GM18858 (cell line): ENCODE data around the gene CIT.
A peak's percentile ranks its signal among the peaks of the same experiment; 100 is the strongest.
"Not testable (repeated sequence)": the region's sequence is repeated elsewhere in the genome, so short reads cannot be mapped to it uniquely, and the experiment has no call there.

ENCODE experiments used
- ATAC-seq: cut with Tn5 transposase; IDR thresholded peaks from one replicate; pipeline ENCODE4 v1.9.1; 2021; ENCODE audit not compliant: unreplicated experiment

Gene CIT, protein sequence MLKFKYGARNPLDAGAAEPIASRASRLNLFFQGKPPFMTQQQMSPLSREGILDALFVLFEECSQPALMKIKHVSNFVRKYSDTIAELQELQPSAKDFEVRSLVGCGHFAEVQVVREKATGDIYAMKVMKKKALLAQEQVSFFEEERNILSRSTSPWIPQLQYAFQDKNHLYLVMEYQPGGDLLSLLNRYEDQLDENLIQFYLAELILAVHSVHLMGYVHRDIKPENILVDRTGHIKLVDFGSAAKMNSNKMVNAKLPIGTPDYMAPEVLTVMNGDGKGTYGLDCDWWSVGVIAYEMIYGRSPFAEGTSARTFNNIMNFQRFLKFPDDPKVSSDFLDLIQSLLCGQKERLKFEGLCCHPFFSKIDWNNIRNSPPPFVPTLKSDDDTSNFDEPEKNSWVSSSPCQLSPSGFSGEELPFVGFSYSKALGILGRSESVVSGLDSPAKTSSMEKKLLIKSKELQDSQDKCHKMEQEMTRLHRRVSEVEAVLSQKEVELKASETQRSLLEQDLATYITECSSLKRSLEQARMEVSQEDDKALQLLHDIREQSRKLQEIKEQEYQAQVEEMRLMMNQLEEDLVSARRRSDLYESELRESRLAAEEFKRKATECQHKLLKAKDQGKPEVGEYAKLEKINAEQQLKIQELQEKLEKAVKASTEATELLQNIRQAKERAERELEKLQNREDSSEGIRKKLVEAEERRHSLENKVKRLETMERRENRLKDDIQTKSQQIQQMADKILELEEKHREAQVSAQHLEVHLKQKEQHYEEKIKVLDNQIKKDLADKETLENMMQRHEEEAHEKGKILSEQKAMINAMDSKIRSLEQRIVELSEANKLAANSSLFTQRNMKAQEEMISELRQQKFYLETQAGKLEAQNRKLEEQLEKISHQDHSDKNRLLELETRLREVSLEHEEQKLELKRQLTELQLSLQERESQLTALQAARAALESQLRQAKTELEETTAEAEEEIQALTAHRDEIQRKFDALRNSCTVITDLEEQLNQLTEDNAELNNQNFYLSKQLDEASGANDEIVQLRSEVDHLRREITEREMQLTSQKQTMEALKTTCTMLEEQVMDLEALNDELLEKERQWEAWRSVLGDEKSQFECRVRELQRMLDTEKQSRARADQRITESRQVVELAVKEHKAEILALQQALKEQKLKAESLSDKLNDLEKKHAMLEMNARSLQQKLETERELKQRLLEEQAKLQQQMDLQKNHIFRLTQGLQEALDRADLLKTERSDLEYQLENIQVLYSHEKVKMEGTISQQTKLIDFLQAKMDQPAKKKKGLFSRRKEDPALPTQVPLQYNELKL (N-terminal part only)

GRCh38 chr12:119876761-119877638 is at the start of gene CIT:
Gene CIT (minus strand): TSS chr12:119877320. CDS start chr12:119876168, 1,152 bp downstream.
- peak; percentile 97 for ATAC-seq

- ATAC-seq: no peak
Measured at GRCh38 chr12:119925269-119925668, 48.1 kb upstream of the CIT start.

DNA sequence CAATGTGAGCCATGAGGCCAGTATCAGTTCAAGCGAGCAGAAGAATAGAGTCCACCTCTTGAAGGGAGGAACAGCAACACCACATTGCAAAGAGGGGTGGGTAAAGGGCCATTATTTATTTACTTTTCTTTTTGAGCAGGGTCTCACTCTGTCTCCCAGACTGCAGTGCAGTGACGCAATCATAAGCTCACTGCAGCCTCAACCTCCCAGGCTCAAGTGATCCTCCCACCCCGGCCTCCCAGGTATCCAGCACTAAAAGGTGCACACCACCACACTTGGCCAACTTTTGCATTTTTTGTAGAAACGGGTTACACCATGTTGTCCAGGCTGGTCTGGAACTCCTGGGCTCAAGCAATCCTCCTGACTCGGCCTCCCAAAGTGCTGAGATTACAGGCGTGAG is 42.9 kb upstream of the CIT start:
- no peak for ATAC-seq

GRCh38 chr12:119915894-119916510 is 38.9 kb upstream of the CIT start:
- no peak for ATAC-seq

- no peak for ATAC-seq
Measured at GRCh38 chr12:119914666-119915065, 37.5 kb upstream of the CIT start.

DNA sequence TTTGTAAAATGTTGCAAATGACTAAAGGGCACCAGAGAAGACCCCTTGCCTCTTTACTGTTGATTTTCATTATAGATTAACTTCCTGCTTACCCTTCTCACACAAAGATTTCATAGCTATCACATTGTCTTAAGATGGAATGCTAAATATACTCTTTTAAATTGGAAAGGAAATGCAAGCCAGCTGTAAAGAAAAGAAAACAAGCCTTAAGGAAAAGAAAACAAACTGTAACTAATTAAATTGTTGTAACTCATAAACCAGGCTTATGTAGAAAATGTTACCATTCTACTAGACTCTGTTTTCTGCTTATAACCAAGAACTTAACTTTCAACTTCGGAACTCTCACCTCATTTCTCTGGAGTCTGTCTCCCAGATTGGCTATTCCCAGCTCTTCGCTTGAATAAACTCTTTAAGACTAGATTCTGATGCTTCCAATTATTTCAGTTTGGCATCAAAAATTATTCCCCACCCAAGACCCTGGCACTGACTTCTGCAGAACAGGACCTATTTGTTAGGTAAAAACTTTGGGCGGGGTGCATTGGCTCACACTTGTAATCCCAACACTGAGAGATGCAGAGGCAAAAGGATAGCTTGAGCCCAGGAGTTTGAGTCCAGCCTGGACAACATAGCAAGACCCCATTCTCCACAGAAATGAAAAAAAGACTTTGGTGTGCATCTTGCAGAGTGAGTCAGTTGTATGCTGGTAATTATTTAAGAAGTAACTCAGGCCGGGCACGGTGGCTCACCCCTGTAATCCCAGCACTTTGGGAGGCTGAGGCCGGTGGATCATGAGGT is 36.6 kb upstream of the CIT start:
- ATAC-seq: no peak

GRCh38 chr12:119911182-119911581 is 34.1 kb upstream of the CIT start:
- no peak for ATAC-seq

- no peak for ATAC-seq
Measured at GRCh38 chr12:119910586-119910985, 33.5 kb upstream of the CIT start.

- ATAC-seq: no peak
Measured at GRCh38 chr12:119902084-119902509, 25.0 kb upstream of the CIT start.

GRCh38 chr12:119901670-119902069 is 24.6 kb upstream of the CIT start:
- ATAC-seq: no peak

- ATAC-seq: no peak
Measured at GRCh38 chr12:119894916-119895315, 17.8 kb upstream of the CIT start.

- ATAC-seq: not testable (repeated sequence)
Measured at GRCh38 chr12:119892611-119893010, 15.5 kb upstream of the CIT start.

DNA sequence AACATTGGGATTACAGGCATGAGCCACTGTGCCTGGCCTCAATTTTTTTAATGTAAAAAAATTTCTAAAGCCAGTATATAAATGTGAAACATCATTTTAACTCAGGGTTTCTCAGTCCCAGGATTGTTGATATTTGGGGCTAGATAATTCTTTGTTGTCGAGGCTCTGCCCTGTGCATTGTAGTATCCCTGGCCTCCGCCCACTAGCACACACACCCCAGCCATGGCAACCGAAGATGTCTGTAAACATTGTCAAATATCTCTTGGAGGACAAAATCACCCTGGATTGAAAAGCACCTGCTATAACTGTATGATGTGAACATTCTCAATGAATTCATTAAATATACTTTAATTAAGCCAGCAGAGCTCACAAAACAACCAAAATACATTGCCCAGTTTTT is 8.4 kb upstream of the CIT start:
- ATAC-seq: no peak

DNA sequence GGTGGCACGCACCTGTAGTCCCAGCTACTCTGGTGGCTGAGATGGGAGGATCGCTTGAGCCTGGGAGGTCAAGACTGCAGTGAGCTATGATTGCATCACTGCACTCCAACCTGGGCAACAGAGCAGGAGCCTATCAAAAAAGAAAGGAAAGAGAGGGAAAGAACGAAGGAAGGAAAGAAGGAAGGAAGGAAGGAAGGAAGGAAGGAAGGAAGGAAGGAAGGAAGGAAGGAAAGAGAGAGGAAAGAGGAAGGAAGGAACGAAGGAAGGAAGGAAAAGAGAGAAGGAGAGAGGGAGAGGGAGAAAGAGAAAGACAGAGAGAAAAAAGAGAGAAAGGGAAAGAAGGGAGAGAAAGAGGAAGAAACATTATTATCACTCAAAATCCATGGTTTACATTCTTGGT is 6.7 kb upstream of the CIT start:
- ATAC-seq: not testable (repeated sequence)

DNA sequence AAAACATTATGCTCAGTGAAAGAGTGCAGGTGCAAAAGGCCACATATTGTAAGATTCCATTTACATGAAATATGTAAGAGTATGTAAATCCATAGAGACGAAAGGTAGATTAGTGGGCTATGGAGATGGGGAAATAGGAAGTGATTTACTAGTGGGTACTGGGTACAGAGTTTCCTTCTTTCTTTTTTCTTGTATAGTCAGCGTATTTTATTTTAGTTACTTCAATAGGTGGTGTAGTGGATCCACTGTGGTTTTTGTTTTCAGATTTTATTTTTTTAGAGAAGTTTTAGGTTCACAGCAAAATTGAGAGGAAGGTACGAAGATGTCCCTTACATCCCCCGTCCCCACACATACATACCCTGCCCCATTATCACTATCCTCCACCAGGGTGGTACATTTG is 6.1 kb upstream of the CIT start:
- no peak for ATAC-seq

- ATAC-seq: no peak
Measured at GRCh38 chr12:119877639-119877948, 474 bp upstream of the CIT start.

DNA sequence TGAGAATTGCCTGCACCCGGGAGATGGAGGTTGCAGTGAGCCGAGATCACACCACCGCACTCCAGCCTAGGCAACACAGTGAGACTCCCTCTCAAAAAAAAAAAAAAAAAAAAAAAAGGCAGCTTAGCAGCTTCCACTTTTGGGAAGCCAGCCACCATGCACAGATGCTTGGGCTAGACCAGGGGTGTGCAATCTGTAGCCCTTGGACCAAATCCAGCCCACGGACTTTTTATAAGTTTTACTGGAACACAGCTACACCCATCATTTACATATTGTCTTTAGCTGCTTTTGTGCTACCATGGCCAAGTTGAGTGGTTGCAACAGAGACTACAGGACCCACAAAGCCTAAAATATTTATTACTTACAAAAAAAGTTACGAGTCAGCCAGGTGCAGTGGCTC is 6.7 kb downstream of the CIT start:
- ATAC-seq: no peak

- ATAC-seq: no peak
Measured at GRCh38 chr12:119869720-119870119, 7.4 kb downstream of the CIT start.

- ATAC-seq: no peak
Measured at GRCh38 chr12:119868992-119869391, 8.1 kb downstream of the CIT start.
